ENCODE data around the gene POLR1A.

DNA sequence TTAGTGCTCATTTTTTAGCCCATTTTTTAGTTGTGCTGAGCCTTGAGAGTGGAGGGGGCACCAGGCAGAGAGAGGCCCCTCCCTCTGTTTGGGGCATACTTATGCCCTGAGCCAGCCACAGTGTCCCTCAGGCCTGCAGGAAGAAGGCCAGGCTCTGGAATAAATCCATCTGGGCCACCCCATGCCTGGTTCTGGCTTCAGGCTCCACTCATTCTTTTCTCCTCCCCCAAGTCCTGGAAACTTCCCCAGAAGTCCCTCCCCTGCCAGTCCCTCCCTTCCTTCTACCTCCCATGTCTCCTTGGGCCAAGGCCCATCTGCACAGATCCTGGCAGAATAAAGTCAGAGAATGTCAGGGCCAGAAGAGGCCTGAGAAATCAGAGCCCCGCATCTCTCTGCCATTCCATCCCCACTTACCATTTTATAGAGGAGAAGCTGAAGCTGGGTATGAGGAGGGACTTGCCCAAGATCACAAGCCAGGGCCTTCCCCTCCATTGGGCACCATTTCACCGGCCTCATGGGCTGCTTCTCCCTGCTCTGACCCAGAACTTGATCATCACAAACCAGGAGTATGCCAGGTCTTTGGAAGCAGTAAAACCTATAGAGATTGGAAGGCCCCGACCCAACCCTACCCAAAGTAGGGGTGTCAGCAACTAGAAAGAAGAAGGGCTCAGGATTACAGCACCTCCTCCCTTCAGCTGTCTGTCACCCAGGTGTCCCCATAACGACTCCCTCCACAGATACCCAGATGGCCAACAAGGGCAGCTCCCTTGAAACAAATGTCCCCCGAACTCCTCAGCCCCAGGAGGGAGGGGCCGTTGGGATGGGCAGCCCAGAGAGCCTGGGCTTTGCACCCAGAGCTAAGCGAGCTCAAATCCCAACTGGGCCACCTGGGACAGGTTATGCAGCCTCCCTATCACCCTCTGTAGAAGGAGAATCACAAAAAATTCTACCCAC lies 108.4 kb downstream of the POLR1A start:
- TF ChIP-seq, protein P1, sequence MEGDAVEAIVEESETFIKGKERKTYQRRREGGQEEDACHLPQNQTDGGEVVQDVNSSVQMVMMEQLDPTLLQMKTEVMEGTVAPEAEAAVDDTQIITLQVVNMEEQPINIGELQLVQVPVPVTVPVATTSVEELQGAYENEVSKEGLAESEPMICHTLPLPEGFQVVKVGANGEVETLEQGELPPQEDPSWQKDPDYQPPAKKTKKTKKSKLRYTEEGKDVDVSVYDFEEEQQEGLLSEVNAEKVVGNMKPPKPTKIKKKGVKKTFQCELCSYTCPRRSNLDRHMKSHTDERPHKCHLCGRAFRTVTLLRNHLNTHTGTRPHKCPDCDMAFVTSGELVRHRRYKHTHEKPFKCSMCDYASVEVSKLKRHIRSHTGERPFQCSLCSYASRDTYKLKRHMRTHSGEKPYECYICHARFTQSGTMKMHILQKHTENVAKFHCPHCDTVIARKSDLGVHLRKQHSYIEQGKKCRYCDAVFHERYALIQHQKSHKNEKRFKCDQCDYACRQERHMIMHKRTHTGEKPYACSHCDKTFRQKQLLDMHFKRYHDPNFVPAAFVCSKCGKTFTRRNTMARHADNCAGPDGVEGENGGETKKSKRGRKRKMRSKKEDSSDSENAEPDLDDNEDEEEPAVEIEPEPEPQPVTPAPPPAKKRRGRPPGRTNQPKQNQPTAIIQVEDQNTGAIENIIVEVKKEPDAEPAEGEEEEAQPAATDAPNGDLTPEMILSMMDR (IDR thresholded peaks at IDR 0.05): no peak
- TF ChIP-seq POLR2AphosphoS5 (IDR thresholded peaks at IDR 0.05): no peak
